Activated CD4-positive, CD25-positive, alpha-beta regulatory T cell (primary cell): ENCODE data around the gene NDP.
"Not testable (repeated sequence)": the region's sequence is repeated elsewhere in the genome, so short reads cannot be mapped to it uniquely, and the experiment has no call there.

Experiments
- DNase-seq, 4 experiments: peaks; one replicate each; lab custom pipeline; 2025; lab: John Stamatoyannopoulos, UW

The NDP gene

GRCh38 chrX:43970528-43970927, 2.7 kb downstream of the NDP start:
- no peak for DNase-seq

- DNase-seq = no peak
Measured at GRCh38 chrX:43969504-43970501, 3.4 kb downstream of the NDP start.

GRCh38 chrX:43968359-43968781, 4.8 kb downstream of the NDP start:
- DNase-seq = no peak

GRCh38 chrX:43964936-43965335, 8.3 kb downstream of the NDP start:
- DNase-seq = no peak

- DNase-seq = no peak
Measured at GRCh38 chrX:43963726-43964125, 9.5 kb downstream of the NDP start.

GRCh38 chrX:43962636-43963035, 10.6 kb downstream of the NDP start:
- no peak for DNase-seq

GRCh38 chrX:43961699-43962098, 11.5 kb downstream of the NDP start:
- DNase-seq = no peak

GRCh38 chrX:43958529-43958928, 14.7 kb downstream of the NDP start:
- no peak for DNase-seq

- DNase-seq = no peak
Measured at GRCh38 chrX:43956034-43956433, 17.2 kb downstream of the NDP start.

GRCh38 chrX:43953218-43953617, 20.0 kb downstream of the NDP start:
- DNase-seq = no peak

- peak in 1 of 4 experiments; percentile 1 for DNase-seq
Measured at GRCh38 chrX:43949669-43950068, 23.5 kb downstream of the NDP start.

- no peak for DNase-seq
Measured at GRCh38 chrX:43940816-43941474, 32.2 kb downstream of the NDP start.

- DNase-seq = no peak
Measured at GRCh38 chrX:43939187-43939926, 33.8 kb downstream of the NDP start.

GRCh38 chrX:43922032-43922431, 51.2 kb downstream of the NDP start:
- not testable (repeated sequence) for DNase-seq

GRCh38 chrX:43910772-43911171, 62.4 kb downstream of the NDP start:
- not testable (repeated sequence) for DNase-seq

- no peak for DNase-seq
Measured at GRCh38 chrX:43910012-43910411, 63.2 kb downstream of the NDP start.

- DNase-seq = no peak
Measured at GRCh38 chrX:43909141-43909540, 64.0 kb downstream of the NDP start.

GRCh38 chrX:43899878-43900815, 73.0 kb downstream of the NDP start:
- no peak for DNase-seq
